ENCODE data around the gene MED1. TPM values are rescaled to one million over a fixed set of nuclear protein-coding genes. Genes with fewer than 3 reads are reported as not detected.

MED1 gene
- total and polyA plus RNA-seq, 2 donors (not counting 1 experiment from before 2014, with no cell fraction given): 13.1 to 59.1 TPM

DNA sequence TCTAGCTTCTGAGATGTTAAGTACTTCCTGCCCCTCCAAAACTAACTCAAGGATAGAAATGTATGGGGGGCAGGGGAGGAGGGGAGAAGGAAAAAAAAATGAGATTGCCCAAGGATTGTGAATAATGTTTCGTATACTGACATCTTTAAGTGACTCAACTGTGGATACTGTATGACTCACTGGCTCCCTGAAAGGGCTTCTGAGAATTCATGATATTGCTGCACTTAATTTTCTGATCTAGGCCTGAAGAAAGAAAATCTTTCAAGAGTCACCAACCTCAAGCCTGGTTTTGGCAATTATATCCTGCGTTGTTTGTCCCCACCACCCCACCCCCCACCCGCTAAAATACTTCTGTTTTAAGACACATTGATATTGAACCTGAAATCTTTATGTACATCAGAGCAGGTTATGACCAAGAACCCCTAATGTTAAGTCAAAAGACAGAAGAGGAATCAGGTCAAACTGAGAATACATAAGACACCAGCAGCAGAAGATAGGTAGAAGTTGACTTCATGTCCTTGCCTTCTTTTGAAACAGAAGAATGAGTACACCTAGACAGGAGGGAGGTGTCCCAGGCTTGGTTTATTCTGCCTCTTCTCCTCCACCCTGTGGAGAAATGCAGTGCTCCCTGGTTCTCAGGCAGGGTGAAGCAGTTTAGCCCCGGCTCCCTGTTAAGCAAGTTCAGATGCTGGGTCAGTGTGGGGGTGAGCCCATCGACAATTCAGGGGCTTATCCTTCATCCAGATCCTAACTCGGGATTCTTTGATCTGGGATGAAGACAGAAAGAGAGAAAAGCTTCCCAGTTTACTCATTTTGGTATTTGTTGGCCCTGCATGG, 46.3 kb downstream of the MED1 start:
- CTCF ChIA-PET: no interaction called here
- 71% methylated on average over 2 of the region's 6 CpGs for WGBS (ENCODE audit: insufficient coverage)
- peaks cover 7 to 28% of the 10 kb centered on the region in 2 experiments for H3K36me3 ChIP-seq (replicated peaks in 1 of 2; ENCODE audit: control extremely low read depth in 1 of 2, control insufficient read depth in 1 of 2, extremely low read depth in 1 of 2, insufficient read depth in 2 of 2, low read length in 1 of 2)

More for the DNA sequence above, 46.3 kb downstream of the MED1 start:
- ATAC-seq (ENCODE audit: low read depth) (no peak), DNase-seq (no peak)
- Histone ChIP-seq H3K27ac (ENCODE audit: low read length in 2 of 2) (no peak overlapping the region), H3K4me2 (replicated peaks; ENCODE audit: low read depth, low read length, poor library complexity, severe bottlenecking) (no peak overlapping the region), H3K4me3 (ENCODE audit: control extremely low read depth in 1 of 5, extremely low read depth in 1 of 5, insufficient read depth in 1 of 5, low read depth in 2 of 5, low read length in 4 of 5) (no peak overlapping the region), H3K79me2 (ENCODE audit: control insufficient read depth, insufficient read depth, low read length) (peaks cover 23% of the 10 kb centered on the region), H3K27me3 (replicated peaks in 1 of 4; ENCODE audit: control extremely low read depth in 1 of 4, control insufficient read depth in 3 of 4, insufficient read depth in 4 of 4, low read length in 3 of 4) (no peaks in the 10 kb centered on the region), H3K9ac (ENCODE audit: low read length) (no peak overlapping the region), H4K20me1 (ENCODE audit: control insufficient read depth, insufficient read depth, low read length, poor library complexity, severe bottlenecking) (peaks cover 15% of the 10 kb centered on the region), H3K9me3 (ENCODE audit: control extremely low read depth in 1 of 3, control insufficient read depth in 2 of 3, insufficient read depth in 1 of 3, low read length in 2 of 3) (no peaks in the 10 kb centered on the region), H2AFZ (ENCODE audit: insufficient read depth, low read depth, low read length, poor library complexity, severe bottlenecking) (no peak overlapping the region), H3K4me1 (ENCODE audit: control insufficient read depth in 2 of 2, insufficient read depth in 2 of 2, low read length in 2 of 2) (peaks cover 14% of the 10 kb centered on the region in 2 donors)
- Mint-ChIP-seq H3K4me3 (no peak overlapping the region), H3K9me3 (ENCODE audit: insufficient read depth) (no peaks in the 10 kb centered on the region), H3K27ac (no peak overlapping the region), H3K27me3 (no peaks in the 10 kb centered on the region), H3K4me1 (peaks cover 13% of the 10 kb centered on the region)
- intact Hi-C loops (cut with micrococcal nuclease): loop anchor here (10.0 kb wide), 3 partner anchors 130 to 580 kb away; partner anchors contain the start of genes PSMD3 and RPL19
- POLR2A ChIA-PET: interaction anchor here (0.6 to 0.7 kb wide), 2 partner anchors 80 to 394 kb away, joined by 3 read pairs; no protein-coding TSS in a partner anchor
- TF ChIP-seq CTCF (IDR thresholded peaks at IDR 0.05) (no peak), EZH2 (IDR thresholded peaks at IDR 0.05; ENCODE audit: borderline replicate concordance, insufficient read depth, low read depth, low read length, poor library complexity, severe bottlenecking) (no peak)
